HuH-7.5 (cell line): ENCODE data around the gene KIAA1217.

Experiments used
- DNase-seq: peaks from one replicate; pipeline ENCODE4 v3.0.0; 2011; ENCODE audit warnings: low spot score

Gene KIAA1217

DNA sequence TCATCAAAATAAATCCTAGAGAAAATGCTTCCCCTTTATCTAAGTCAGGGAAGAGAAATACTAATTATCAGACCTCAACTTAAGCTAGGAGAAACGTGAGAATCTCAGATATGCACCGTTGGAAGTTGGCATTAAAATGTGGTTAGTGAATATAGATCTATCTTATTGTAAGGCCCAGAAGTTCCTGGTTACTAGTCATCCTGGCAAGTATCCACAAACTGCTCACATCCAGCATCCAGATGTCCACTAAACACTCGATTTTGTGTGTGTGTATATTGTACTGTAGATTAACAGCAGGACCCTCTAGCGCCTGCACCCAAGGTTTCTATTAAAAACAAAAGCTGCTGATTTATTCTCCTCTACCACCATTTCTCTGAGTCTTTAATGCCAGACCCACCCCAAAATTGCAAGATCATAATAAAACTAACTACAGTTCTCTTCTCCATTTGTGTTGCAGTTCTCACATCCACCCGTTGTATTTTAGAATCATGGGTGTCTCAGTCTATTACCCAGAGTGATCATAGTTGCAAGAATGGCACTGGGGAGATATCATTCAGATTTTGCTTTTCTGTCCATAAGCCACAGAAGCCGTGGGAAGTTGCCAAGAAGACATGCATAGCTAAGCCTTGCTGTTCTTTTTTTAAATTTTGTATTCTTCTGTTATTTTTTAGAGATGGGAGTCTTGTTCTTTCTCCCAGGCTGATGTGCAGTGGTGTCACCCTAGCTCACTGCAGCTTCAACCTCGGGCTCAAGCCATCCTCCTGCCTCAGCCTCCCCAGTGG, 165.4 kb downstream of the KIAA1217 start:
- no peak for DNase-seq

DNA sequence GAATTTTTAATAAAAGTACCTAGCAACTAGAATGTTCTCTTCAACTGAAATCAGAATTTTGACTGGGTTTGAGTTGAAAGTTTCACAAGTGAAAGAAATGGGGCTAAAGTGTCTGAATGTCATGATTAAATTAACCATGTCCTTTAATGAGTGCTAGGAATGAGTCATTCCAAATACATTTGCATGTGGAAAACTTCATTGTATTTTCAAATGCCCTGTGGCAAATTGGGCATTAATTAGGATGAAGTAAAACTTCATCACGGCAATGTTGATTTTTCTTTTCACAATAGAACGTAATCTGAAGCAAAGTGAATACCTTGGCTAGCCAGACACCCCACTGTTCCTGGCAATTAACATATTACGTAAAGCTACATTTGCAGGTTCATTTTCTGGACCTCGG, 166.6 kb downstream of the KIAA1217 start:
- DNase-seq, result no peak

DNA sequence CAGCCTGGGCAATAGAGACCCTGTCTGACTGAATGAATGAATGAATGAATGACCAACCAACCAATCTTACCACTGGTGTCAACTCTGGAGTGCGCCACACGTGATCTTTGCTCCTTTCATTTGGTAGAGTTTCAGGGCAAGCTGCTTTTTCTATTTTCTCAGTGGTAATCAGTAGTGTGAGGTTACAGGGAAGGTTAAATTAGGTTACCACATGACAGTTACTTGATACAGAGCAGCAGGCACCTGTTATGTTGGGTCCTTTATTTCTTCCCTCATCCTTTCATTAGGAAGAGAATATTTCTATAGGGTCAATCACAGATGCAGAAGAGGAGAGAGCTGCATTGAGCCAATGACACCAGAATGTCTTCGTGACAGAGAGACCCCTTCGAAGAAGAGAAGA, 167.8 kb downstream of the KIAA1217 start:
- no peak for DNase-seq

DNA sequence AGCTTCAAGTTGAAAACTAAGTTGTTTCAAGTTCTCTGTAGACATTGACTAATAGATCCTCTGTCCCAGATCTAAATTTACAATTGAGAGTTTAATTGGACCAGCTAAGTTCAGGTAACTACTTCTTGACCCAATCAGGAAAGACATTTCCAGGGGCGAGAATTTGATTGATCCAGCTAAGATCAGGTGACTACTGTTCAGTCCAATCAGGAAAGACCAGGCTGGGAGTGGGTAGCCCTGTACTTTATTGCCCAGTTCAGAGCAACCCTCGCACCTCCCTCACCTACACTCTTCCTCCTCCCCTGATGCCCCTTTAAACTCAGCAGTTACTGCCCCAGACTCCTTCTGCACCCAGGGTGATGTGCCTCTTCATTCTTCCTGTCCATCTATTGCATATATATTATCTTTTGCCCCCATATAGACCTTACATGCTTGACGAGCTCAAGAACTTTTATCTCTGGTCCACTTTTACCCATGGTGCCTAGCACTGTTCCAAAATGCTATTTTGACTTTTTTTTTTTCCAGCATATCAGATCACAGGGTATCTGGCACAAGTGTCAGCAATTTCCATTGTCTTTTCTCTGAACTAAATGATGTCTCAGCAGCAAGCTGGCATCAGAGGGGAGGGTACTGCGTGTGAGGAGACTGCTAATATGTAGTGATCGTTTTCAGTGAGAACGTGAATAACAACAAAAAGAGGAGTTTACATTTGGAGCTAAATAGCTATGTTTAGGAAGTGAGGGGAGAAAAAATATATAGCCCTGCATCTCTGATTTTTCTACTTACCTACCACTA, 169.4 kb downstream of the KIAA1217 start:
- DNase-seq, result no peak

DNA sequence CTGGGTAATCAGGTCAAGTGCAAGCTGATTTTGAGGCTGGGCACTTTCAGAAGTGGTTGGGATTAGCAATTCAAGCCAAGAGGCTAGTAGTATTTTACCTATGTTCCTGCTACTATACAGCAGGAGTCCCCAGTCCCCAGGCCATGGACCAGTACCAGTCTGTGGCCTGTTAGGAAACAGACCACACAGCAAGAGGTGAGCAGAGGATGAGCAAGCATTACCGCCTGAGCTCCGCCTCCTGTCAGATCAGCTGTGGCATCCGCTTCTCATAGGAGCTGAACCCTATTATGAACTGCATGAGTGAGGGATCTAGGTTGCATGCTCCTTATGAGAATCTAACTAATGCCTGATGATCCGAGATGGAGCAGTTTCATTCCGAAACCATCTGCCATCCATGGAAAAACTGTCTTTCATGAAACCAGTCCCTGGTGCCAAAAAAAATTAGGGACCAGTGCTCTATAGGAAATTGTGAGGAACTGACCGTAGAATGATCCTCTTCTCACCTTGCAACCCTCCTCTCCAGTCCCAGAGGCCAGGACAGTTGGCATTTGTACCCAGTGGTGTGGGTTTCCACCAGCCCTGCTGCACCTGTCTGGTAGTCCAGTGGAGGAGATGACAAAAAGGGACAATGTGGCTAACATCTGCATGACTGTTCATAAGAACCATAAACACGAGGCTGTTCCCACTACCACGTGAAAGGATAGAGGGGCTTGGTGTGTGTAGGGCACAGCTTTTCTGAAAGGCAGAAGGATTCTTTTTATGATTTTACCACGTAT, 172.5 kb downstream of the KIAA1217 start:
- DNase-seq, result no peak

DNA sequence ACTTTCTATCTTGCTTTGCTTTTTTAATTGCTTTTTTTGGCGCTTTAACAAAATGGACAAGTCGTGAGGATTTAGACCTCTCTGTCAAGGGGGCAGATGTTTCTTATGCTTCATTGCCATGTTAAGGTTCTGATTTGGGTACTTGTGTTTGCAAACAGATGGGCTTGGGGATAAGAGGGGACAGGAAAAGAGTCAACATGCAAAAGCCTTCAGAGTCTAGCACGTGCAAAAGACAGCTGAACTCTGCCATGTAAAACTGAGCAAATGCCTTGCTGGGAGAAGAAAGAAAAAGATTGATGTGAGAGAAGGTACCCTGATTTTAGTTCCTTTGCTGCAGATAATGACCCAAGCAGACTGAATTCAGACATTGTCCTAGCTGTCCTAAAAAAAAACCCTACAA, 173.1 kb downstream of the KIAA1217 start:
- DNase-seq, result no peak

DNA sequence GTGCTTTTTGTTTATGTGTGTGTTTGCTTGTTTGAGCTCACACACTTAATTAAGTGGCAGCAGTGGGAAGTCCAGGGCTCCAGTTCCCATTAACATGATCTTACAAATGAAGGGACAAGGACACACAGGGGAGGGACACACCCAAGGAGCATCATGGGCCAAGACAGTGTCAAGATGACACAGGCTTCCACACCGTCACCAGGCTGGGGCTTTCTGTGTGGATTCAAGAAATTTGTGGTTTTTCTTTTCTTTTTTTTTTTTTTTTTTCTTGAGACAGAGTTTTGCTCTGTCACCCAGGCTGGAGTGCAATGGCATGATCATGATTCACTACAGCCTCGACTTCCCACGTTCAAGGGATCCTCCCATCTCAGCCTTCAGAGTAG, 173.6 kb downstream of the KIAA1217 start:
- no peak for DNase-seq

DNA sequence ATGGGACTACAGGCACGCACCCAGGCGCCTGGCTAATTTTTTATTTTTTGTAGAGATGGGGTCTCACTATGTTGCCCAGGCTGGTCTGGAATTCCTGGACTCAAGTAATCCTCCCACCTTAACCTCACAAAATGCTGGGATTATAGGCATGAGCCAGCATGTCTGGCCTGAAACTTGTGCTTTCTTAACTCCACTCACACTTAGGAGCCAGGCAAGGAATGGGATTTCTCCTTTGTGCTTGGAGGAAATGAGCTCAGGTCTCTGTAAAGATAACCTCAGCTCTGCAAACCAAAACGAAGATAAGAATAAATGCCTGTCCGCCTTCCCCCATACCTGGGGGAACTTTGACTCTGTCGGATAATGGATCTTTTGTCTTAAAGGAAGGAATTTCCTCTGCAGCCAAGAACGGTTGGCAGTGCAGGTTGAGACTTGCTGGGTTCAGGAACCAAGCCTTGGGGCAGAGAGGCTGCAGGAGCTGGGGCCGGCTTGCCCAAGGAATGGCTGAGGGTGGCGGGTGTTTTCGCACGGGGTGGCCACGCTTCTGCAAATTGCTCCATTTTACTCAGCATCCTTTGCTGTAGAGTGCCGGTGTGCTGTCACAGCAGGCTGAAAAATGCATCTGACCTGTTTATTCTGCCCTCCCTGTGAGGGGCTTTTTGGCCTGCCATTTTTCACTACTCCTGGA, 174.2 kb downstream of the KIAA1217 start:
- DNase-seq, result no peak

DNA sequence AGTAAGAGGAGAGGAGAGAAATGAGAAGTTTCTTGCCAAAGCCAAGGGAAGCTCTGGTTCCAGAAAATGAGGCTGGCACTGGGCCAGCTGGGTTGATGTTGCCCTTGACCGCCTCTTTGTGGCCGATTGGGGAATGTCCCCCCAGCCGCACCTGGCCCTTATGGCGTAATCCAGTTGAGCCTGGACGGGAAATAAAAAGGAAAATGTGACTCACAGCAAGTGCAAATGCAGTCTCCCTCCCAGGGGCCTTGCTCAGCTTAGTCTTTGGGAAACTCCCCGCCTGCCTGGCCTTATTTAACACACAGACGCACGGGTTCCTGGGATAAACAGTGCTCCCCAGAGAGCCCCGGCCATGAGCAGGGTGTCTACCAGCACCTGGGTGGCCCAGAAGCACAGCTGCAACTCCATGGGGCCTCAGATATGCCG, 174.8 kb downstream of the KIAA1217 start:
- peak; percentile 63 for DNase-seq

DNA sequence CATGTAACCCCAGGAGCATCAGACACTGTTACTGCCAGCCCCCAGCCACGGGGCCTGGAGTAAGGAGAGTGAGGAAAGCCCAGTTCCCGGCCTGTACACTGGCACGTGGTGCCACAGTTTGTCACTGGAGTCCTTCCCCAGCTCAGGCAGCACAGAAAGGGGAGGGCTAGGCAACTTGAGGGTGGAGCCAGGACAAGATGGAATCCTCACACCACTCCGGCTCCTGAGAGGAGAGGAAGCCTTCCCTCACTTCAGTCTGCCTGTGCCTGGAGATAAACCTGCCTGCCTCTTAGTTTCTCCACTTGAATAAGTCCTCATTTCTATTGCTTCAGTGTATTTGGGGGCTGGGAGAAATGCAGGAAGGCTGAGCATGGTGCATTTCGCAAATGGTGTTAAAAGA, 176.0 kb downstream of the KIAA1217 start:
- no peak for DNase-seq

DNA sequence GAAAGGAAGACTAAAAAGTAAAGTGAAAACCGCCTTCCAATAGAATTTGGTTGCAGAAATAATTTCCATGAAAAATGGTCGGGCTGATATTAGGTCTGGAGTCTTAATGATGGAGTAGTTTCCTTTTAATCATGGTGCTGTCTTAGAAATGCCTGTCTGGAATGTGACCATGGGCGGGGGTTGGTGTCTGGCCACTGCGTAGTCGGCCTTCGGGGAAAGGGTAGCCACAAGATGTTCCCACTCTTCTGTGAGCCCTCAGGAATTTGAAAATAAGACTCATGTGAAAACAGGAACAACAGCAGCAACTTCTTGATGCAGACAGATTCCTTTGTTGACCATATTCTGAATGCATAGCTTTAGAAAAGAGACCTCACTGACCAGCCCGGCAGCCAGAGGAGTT, 176.8 kb downstream of the KIAA1217 start:
- no peak for DNase-seq

DNA sequence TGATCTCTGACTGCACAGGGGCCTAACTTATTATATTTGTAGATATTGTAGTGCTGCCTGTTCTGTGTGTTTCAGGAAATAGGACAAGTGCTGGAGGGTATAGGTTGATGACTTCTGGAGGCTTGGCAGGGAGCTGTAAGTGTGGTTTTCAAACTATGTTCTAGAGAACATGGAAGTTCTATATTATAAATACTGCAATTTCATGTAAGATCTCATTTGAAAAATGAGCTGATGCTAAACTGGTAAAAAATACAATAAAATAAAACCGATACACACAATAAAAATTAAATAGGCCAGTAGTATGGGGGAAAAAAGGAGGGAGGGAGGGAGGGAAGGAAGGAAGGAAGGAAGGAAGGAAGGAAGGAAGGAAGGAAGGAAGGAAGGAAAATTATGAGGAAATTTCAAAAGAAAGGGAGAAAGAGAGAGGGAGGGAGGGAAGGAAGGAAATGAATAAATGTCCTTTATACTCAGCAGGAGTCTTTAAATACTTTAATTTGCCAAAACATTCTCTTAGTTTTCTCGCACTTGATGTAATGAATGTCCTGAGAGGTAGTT, 181.3 kb downstream of the KIAA1217 start:
- DNase-seq, result no peak

DNA sequence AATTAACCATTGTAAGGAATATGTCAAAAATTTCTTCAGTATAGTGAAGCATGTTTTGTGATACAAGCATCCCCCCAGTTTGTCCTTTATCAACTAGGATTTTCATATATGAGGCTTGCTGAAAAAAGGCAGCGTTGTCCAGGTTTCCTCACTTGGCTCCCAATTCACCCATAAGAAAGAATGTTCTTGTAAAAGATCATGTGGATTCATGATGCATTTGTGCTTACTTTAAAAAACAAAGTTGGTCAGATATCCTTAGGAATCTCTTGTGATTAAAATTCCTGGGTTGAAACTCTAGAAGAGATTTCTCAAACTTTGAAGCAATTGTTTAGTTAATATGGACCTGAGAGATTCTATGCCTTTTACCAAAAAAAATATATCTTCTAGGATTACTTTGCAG, 181.8 kb downstream of the KIAA1217 start:
- DNase-seq, result no peak

DNA sequence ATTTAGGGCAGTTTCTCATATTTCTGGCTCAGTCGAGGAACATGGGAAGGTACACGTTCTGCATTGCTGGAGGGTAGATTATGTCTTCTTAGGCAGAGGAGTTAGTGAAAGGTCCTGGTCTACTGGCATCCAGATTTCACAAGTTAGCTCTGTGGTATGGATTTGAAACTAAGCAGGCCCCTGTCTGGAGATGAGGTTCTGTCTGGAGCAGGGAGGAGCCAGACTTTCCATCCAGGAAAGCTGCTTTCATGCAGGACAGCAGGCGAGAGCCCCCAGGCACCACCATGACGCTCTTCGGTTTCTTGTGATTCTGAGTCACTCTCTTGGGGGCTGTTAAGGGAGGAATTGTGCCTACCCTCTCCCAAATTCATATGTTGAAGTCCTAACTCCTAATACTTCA, 184.3 kb downstream of the KIAA1217 start:
- no peak for DNase-seq

DNA sequence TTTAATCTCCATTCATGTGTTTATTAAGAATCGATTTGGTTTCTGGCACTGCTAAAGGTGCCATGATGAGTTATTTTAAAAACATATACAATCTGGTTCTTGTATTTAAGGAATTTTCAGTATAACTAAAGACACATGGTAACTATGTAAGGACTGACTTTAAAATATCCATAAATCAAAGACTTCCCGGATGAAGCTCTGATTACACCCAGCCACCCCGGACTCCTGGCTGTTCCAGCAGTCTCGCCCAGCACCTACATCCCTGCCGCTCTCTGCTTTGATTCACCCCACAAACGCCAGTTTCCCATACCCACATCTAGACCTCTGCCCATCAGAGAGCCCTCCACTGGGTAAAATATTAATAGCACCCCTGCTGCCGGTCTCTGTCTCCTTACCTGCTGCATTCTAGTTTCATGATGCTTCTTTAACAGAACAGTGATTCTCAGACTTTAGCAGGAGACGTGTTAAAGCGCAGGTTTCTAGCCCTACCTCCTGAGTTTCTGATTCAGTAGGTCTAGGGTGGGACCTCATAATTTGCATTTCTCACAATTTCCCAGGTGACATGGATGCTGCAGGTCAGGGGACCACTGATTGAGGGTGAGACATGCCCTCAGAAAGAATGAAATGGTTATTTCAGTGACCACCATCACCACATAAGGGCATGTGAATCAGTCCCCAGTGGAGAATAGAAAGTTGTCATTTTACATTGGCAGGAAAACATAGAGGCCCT, 185.7 kb downstream of the KIAA1217 start:
- no peak for DNase-seq

DNA sequence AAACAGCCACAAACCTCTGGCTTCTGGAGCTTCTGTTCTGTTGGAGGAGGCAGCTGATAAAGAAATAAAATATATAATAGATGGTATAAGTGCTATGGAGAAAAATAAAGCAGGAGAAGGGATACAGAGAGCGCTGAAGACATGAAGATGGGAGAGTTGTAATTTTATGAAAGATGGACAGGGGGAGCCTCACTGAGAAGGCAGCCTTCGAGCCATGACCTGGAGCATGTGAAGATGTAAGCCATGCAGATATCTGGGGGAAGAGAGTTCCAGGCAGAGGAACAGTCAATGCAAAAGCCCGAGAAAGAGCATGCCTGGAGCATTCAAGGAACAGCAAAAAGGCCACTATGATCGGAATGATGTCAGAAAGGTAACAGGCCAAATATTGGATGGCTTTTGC, 187.5 kb downstream of the KIAA1217 start:
- no peak for DNase-seq

DNA sequence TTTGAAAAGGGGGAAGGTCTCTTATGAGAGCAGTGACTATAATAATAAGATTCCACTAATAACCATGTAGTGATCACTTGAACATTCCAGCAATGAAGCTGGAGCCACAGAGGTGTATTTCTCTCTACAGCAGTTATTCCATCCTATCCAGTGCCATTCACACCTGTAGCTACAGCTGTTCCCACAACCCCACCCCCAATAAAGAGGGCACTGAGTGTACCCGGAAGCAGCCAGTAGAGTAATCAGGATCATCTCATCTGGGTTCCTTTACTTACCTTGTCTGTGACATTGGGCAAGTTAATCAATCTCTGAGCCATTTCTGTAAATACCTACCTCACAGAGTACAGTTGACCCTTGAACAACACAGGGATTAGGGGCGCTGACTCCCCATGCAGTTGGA, 188.7 kb downstream of the KIAA1217 start:
- no peak for DNase-seq

DNA sequence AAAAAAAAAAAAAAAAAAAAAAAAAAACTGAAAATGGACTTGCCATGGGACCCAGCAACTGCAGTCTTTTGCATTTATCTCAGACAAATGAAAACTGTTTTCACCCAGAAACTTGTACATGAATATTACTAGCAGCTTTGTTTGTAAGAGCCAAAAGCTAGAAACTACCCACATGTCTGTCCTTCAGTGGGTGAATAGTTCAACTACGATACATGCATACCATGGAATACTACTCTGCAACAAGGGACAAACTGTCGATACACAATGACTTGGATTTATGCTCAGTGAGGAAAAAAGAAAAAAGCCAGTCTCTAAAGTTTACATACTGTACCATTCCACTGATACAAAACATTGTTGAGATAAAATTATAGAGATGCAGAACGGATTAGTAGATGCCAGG, 195.6 kb downstream of the KIAA1217 start:
- no peak for DNase-seq

DNA sequence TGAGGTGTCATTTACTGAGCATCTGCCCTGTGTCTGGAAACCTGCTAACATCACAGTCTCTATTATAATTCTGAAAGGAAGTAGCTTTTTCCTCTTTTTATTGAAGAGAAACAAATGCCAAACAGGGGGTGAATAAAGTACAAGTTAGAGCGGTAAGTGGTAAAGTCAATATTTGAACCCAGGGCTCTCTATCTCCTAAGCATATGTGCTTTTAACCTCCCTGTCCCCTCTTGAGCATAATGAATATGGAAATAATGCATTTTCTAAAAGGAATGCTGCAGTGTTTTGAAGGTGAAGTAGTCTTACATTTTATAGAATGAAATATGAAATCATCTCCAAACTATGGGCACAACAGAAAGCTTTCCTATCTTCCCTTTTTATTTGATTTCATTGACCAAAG, 196.7 kb downstream of the KIAA1217 start:
- DNase-seq, result no peak

DNA sequence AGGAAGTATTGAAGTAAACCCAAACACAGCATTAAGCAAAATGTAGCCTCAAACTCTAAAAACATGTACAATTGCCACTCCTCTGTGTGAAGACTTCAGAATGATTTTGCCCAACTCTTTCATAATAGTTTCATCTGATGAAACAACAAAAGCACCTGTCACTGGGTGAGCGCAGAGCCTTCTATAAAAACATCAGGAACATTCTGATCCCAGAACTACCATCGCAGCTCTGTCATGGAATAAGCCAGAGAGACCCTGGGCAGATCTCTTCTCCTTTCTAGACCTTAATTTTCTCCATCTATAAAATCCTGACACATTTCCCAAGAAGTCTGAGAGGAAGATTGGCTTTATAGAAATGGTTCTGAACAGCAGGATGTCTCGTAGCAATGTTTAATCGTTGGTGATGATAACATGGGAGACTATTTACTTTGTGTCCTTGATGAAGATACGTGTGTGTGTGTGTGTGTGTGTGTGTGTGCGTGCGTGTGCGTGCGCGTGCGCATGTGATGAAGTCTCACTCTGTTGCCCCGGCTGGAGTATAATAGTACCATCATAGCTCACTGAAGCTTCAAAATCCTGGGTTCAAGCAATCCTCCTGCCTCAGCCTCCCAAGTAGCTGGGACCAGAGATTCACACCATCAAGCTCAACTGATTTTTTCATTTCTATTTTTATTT, 198.0 kb downstream of the KIAA1217 start:
- no peak for DNase-seq

DNA sequence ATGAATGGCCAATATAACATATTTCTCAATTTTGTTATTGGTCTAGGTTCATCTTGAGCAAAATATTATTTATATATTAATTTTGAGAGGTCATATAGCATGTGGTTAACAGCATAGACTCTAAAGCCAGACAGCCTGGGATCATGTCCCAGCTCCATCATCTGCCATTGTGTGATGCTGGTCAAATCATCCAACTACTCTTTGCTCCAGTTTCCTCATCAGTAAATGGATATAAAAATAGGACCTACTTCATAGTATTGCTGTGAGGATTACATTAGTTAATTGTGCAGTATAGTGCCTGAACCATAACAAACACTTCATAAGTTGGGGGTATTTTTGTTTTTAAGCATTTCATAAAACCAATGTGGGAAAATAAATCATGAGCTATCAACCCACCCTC, 199.0 kb downstream of the KIAA1217 start:
- DNase-seq, result no peak
